ENCODE measurements around the gene AFF3.

The AFF3 gene

GRCh38 chr2:99727199-99727598, 415.2 kb downstream of the AFF3 start:
- DNase-seq, result no peak

DNA sequence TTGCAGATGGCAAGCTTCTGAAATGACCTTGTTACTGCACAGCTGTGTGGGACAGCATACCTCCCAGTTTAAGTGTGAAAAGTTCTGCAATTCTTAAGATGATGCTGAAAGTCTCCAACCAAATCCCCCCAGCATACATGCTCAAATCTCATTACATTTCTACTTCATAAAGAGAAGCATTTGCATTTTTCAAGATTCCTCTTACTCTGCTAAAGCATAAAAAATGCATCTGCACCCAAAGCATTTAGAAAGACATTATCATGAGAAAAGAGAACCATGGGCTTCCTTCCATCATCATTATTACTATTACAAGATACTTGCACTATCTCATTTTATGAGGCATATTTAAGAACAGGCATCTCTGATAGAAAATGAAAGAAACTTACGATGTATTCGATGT, 415.7 kb downstream of the AFF3 start:
- DNase-seq, result no peak

GRCh38 chr2:99725820-99726219, 416.6 kb downstream of the AFF3 start:
- no peak for DNase-seq

DNA sequence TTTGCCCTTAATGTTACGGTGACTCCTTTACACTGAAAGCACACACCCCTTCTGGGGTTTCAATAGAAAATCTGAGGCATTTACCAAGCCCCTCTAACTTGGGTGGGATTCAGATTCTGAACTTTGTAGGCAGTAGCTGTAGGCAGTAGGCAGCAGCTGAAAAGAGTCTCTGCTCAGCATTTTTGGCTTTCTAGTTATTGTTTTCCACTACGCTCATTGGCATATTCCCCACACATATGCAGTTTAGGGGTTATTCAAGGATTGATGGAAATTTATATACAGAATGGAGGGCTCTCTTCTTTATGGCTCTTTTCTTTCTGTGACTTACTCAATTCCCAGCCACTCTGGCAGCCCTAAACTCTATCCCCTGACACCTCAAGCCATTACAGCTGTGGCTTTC, 419.9 kb downstream of the AFF3 start:
- DNase-seq, result no peak

DNA sequence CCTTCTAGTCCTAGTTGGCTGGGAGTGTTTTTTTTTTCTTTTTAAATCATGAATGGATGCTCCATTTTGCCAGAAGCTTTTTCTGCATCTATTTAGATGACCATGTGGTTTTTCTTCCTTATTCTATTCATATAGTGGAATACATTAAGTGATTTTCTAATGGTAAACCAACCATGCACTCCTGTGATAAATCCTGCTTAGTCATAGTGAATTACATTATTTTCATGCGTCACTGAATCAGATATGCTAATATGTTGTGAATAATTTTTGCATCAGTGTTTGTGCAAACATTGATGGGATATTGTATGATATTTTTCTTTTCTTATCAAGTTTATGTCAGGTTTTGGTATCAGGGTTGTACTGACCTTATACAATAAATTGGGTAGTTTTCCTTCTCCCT, 423.3 kb downstream of the AFF3 start:
- no peak for DNase-seq

DNA sequence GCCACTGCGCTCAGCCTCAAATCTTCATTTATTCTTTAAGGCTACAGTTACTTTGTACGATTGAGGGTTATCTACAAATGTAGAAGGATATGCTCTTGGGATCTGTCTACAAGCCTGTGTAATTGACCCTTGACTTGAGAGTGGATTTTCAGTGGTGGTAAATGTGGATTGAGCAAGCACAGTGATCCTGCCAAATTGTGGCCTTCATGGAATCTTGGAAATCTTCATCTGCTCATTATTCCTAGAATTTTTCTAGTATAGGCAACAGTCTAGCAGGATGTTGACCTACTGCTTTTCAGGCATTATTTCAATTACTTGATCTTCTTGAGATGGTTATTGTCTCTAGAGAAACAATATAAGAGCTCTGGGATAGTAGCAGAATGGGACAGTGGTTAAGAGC, 426.4 kb downstream of the AFF3 start:
- no peak for DNase-seq

DNA sequence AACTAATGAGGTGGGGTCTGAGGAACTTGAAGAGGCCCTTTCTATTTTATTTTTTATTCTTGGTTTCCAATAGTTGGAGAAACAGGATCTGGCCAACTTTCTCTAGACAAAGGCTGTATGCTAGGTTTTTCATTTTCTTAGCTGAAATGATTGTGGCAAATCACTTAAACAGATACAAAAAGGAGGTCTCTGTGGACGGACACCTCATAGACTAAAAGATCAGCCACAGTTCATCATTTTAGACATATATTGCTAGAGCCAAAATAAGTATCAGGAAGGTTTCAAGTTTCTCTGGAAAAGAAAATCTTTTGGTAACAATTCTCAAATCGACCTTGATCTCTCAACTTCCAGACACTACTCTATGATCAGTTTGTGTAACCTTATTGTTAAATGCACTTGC, 428.0 kb downstream of the AFF3 start:
- no peak for DNase-seq

- no peak for DNase-seq
Observed at GRCh38 chr2:99711144-99711543, 431.2 kb downstream of the AFF3 start.

GRCh38 chr2:99710721-99711120, 431.7 kb downstream of the AFF3 start:
- DNase-seq, result no peak

DNA sequence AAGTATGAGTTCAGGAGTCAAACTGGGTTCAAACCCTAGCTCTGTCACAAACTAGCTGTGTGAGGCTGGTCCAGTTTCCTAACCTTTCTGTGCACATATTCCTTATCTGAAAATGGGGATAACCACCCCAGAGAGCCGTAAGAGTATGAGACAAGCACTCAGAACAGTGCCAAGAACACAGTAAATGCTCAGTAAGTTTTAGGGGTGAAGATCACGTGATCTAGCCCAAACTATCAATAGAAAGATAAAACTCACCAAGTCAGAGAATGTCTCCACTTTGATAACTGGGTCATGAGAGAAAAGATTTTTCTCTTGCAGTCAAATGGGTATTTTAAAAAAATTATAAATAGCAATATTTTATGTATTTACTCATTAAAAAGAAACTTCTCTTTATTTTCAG, 433.2 kb downstream of the AFF3 start:
- no peak for DNase-seq

DNA sequence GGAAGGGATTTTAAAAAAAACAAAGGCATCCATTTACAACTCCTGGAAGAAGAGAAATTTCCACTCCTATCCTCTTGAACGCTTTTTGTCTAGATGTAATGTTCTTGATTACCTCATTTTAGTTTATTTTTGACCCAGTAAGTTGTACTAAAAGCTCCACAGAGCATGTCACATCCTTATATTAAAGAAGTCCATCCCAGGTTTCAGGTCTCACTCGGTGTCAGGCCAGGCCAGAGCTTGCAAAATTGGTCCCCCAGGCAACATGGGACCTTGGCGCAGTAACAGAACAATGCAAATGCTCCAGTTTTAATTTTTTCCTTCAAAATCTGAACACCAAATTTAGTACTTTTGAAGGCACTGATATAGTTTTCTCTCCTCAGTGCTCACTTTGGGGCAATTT, 434.2 kb downstream of the AFF3 start:
- DNase-seq, result no peak

DNA sequence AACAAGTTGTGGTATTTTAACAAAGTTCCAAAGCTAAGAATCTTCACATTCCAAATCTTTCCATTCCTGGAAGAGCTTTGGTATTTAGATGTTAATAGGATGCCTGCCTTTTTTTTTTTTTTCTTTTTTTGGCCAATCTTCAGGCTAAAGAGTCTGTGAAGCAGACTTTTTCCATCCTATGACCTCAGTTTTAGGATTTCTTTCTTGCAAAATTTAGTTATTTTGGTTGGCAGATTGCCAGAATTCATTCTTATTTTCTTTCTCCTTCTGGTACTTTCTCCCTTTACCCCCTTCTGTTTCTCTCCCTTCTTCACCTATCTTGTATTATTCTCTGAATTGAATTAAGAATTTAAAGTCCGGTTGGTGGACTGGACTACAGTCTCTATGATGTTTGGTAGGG, 434.8 kb downstream of the AFF3 start:
- no peak for DNase-seq

GRCh38 chr2:99706735-99707134, 435.7 kb downstream of the AFF3 start:
- DNase-seq, result no peak

- no peak for DNase-seq
Observed at GRCh38 chr2:99701503-99701902, 440.9 kb downstream of the AFF3 start.

DNA sequence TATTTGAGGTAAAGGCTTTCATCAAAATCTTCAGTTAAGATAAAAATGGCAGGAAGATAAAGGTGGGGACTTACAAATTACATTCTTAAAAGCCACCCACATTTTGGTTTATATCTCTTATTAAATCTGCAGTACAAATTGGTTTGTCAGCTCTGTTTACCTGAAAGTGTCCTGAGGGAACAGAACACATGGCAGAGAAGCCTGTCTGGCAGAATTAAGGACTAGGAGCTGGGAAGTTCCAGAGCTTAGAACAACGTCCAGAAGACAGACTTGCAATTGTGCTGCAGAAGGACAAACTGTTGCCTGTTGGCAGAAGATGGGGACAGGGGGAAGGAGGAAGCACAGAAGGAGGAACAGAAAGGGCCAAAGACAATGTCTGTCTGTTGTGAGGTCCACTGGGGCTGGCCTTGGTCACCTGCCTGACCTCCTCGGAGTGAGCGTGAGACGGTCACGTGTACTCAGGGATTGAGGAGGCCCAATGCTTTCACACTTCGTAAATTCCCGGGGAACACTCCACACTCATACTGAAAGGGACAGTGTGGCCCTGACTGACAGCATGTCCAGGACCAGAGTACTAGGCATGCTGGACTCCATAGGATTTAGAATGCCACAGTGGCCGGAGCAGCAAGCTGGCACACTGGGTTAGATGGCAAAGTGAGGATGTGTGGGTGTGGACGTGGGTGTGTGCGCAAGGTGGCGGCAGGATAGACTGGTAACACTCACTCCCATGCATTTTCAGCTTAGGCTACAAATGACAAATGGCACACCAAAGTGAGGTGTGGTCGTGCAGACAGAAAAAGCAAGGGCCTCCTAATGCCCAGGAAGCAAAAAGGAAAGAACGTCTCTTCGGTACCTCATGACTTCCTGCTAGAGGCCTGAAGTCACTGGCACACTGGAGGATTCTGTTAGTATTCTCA, 441.6 kb downstream of the AFF3 start:
- no peak for DNase-seq

- no peak for DNase-seq
Observed at GRCh38 chr2:99698896-99699295, 443.5 kb downstream of the AFF3 start.

GRCh38 chr2:99697811-99698568, 444.4 kb downstream of the AFF3 start:
- DNase-seq, result no peak

DNA sequence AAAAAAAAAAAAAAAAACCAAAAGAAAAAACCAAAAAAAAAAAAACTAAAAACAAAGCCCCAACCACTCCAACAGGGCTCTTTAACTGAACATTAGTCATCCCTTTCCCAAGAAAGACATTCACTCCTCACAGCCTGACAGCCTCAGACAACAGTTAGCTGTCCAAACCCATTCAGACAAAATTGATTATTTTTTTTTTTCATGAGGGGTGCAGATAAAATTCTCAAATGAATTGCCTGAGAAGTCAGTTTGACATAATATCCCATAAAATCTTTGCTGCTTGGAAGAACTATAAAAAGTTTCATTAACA, 446.5 kb downstream of the AFF3 start:
- DNase-seq, result no peak

DNA sequence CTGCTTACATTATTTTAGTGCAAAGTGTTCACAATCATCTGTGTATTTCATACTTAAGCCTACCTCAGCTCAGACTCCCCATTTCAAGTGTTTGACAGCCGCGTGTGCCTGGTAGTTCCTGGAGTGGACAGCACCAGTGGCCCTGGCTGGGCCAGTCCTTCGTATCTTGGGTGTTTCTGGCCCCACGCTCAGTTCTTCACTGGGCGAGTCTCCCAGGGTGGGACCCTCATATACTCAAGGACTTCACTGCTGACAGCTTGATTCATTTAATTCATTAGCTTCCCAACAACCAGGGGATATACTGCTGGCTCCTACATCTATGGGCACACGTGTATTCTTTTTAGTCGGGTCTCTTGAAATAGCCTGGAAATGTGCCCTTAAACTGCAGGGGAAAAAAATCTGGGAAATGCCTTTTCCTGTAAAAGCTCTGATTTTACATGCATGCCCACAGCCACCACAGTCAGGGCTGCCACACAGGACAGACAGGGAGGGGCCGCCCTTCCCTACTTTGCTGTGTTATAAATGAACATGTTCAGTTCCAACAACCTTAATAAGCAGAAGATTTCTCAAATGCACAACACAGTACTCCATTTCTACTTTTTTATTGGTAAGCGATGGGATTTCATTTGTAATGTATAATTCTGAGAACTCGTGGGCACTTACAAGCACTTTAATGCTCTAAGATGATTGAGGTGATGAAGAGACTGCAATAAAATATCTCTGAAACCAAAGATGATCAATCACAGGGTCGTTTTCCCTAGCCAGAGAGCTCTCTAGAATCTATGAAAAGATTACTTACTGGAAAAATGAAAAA, 447.1 kb downstream of the AFF3 start:
- DNase-seq, result no peak

DNA sequence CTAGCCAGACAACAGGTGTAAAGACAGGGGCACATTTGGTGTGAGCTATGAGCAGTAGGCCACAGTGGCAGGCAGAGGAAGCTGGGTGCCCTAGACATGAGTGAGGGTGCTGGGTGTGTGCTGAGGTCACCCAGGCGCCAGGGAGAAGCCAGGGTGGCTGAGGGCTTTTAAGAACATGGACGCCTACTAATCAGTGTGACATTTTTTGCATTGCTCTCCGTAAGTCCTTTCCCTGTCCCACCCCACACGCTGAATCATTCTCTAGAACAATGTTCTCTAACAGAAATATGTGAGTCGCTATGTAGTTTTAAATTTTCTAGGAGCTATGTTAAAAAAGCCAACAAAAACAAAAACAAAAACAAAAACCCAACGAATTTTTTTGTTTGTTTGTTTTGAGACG, 448.1 kb downstream of the AFF3 start:
- DNase-seq, result no peak

DNA sequence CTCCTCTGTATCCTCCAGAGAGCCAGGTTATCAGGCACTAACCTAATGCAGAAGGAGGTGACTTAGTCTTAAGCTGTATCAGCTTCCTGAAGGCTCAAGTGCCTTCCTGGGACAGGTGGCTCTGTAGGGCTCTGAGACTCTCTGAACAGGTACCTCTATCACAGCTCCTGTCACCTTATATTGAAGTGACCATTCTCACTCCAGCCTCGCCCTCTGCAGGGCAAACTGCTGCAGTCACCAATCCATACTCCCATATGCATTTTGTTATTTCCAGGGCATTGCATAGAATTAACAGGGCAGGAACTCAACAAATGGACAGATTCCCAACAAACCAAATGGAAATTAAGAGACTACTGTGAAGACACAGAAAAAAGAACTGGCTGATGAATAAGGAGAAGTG, 449.6 kb downstream of the AFF3 start:
- no peak for DNase-seq

GRCh38 chr2:99691926-99692325, 450.5 kb downstream of the AFF3 start:
- DNase-seq, result no peak

DNA sequence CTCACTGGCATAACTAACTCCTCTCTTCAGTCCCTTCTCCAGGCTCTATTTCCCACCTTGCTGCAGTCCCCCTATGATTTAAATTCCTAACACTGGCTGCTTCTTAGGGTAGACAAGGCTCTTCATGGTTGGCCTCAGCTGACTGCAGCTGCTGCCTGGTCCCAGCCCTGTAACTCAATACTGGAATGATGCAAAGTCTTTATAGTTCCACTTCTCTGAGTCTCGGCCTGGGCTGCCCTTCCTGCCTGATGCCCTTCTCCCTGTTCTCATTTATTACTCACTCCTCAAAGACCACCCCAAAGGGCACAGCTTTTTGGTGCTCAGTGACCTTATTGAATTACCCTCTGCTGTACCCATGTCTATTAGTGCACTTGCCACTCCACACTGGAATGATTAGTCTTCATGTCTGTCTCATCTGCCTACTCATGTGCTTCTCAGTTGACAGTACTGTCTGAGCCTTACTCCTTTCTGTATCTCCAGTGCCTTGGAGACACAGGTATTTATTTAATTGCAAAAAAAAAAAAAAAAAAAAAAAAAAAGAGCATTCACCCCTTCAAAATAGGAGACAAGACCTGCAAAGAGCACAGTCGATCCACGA, 453.1 kb downstream of the AFF3 start:
- DNase-seq, result no peak

Measured in GDM1 (cell line).